IPS DF 4.7 (cell line): ENCODE data around the gene UNC5A.

ENCODE experiments used
- DNase-seq: peaks from one replicate; pipeline ENCODE4 v3.0.0-alpha.2; 2013; ENCODE audit warnings: low spot score; ENCODE audit errors: extremely low read depth

Gene UNC5A

GRCh38 chr5:176810081-176810597, at the start of gene UNC5A:
UNC5A (plus strand) TSS chr5:176810559; CDS start chr5:176810751, 192 bp downstream.
- no peak for DNase-seq

- no peak for DNase-seq
Measured at GRCh38 chr5:176761755-176762154, 48.6 kb upstream of the UNC5A start.

GRCh38 chr5:176762489-176762888, 47.9 kb upstream of the UNC5A start:
- no peak for DNase-seq

- no peak for DNase-seq
Measured at GRCh38 chr5:176765687-176766086, 44.7 kb upstream of the UNC5A start.

GRCh38 chr5:176768174-176768970, 42.0 kb upstream of the UNC5A start:
- no peak for DNase-seq

- no peak for DNase-seq
Measured at GRCh38 chr5:176769911-176770310, 40.4 kb upstream of the UNC5A start.

GRCh38 chr5:176770431-176770830, 39.9 kb upstream of the UNC5A start:
- no peak for DNase-seq

GRCh38 chr5:176771102-176771845, 39.1 kb upstream of the UNC5A start:
- DNase-seq: no peak

GRCh38 chr5:176772271-176773210, 37.8 kb upstream of the UNC5A start:
- no peak for DNase-seq

GRCh38 chr5:176773408-176774035, 36.8 kb upstream of the UNC5A start:
- no peak for DNase-seq

GRCh38 chr5:176774216-176775171, 35.9 kb upstream of the UNC5A start:
- no peak for DNase-seq

GRCh38 chr5:176775409-176775808, 35.0 kb upstream of the UNC5A start:
- DNase-seq: no peak

- no peak for DNase-seq
Measured at GRCh38 chr5:176776141-176776865, 34.1 kb upstream of the UNC5A start.

- DNase-seq: no peak
Measured at GRCh38 chr5:176776916-176777315, 33.4 kb upstream of the UNC5A start.

- no peak for DNase-seq
Measured at GRCh38 chr5:176778921-176779465, 31.4 kb upstream of the UNC5A start.

GRCh38 chr5:176779537-176779936, 30.8 kb upstream of the UNC5A start:
- DNase-seq: no peak

GRCh38 chr5:176780176-176781053, 29.9 kb upstream of the UNC5A start:
- DNase-seq: no peak

- DNase-seq: no peak
Measured at GRCh38 chr5:176781054-176781375, 29.3 kb upstream of the UNC5A start.
